Measurements from ENCODE around the gene DNM3.

The DNM3 gene

DNA sequence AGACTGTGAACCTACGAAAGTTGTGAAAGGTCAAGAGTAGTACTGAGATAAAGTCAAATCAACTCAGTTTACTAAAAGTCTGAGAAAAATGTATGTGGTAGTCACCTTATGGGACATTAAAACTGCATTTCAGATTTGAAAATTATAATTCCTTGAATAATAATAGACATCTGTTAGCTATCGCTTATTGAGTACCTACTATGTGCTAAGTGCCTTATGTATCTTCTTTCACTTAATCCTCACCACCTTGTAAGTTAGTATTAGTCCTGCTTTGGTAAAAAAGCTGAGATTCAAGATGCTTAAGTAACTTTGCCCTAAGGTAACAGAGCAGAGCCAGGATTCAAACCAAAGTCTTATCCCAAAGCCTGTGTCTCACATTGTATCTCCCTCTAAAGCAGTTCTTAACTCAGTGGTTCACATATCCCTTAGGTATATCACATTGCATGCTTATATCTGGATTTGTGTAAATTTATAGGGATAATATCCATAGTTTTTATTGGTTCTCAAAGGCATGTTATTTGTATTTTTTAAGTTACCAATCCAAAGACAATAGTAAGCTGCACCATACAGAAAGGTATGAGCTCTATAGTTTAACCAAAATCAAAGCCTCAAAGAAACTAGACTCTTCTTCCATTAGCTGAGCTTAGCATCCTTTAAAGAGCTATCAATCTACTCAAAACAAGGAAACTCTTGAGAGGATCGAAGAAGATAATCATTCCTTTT, 601.7 kb downstream of the DNM3 start:
- Histone ChIP-seq H3K4me3 (ENCODE audit: low read depth, low read length) (peak overlapping the region; percentile 76), H3K27me3 (ENCODE audit: control insufficient read depth, insufficient read depth, low read length) (no peaks in the 10 kb centered on the region), H3K4me1 (ENCODE audit: control insufficient read depth, insufficient read depth, low read length) (0 out of 2 replicates have a peak, but pooled peaks cover 4% of the 10 kb centered on the region), H3K9me3 (ENCODE audit: control insufficient read depth, insufficient read depth, low read depth, low read length) (no peaks in the 10 kb centered on the region; the same call in 1 of the 2 replicates), H3K27ac (ENCODE audit: low read depth, low read length) (no peak overlapping the region; the same call in 1 of the 2 replicates), H3K9ac (ENCODE audit: low read length) (peak overlapping the region; percentile 88), H3K36me3 (ENCODE audit: control insufficient read depth, insufficient read depth, low read length) (peaks cover 11% of the 10 kb centered on the region)

DNA sequence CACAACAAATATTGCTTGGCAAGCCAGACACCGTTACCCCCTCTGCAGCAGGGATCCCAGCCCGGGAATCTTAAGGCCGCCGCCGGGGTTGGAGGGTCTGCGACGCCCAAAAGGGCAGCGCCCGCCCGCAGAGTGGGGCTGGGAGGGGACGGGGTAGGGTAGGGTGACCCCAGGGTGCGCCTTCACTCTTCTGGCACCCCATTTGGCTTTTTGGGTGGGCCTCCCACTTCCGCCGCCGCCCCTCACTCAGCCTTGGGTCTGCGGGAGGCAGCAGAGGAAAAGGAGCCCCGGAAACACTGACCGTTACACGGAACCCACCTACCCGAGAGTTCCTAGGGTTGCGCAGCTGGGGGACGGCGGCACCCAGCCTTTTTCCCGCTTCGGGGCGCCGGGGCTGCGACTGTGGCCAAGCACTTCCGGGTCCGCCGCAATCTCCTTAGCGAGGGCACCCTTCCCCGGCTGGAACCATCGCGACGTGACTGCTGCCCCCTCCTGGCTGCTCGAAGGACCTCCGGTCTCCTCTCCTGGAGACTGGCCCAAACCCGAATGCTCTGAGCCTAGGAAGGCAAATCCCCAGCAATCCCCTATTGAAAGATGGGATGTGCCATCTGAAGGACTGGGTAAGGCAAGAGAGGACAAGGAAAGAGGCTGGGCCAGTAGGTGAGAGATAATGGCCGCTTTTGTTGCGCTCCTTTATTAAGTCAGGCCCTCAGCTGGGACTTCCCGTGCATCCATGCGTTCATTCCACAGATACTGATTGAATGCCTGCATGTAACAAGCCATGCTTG, 602.6 kb downstream of the DNM3 start, which contains the start of gene PIGC:
TSS of gene PIGC (minus strand) at position 404 of the 788 bp plus-strand sequence. CDS start 1,447 bp downstream, outside the sequence.
- H3K27me3 ChIP-seq (ENCODE audit: control insufficient read depth, insufficient read depth, low read length): no peaks in the 10 kb centered on the region

DNA sequence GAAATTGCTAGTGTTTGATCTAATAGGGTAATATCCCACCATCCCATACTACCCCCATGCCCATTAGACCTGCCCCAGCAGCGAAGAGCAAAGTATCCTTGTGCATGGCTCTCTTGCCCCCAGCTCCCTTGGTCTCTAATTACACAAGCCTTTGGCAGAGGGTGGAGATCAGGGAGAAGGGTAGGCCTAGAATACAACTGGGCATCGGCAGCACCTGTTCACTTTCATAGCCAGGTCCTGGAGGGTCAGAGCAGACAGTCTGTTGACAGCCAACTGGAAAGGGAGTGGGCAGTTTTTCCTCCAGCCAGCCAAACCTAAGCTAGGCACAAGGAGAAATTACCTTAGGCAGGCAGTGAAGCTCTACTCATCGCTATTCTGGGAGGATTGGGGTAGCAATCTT, 605.2 kb downstream of the DNM3 start:
- no peaks in the 10 kb centered on the region for H3K9me3 ChIP-seq (ENCODE audit: control insufficient read depth, insufficient read depth, low read depth, low read length)
- H3K36me3 ChIP-seq (ENCODE audit: control insufficient read depth, insufficient read depth, low read length): peaks cover 11% of the 10 kb centered on the region
- H3K9ac ChIP-seq (ENCODE audit: low read length): no peak overlapping the region
- no peaks in the 10 kb centered on the region for H3K27me3 ChIP-seq (ENCODE audit: control insufficient read depth, insufficient read depth, low read length)
- H3K27ac ChIP-seq (ENCODE audit: low read depth, low read length): no peak overlapping the region
- H3K4me3 ChIP-seq (ENCODE audit: low read depth, low read length): no peak overlapping the region
- 0 out of 2 replicates have a peak, but pooled peaks cover 4% of the 10 kb centered on the region for H3K4me1 ChIP-seq (ENCODE audit: control insufficient read depth, insufficient read depth, low read length)

More for the DNA sequence above, 602.6 kb downstream of the DNM3 start, which contains the start of gene PIGC:
- H3K9ac ChIP-seq (ENCODE audit: low read length): peak within 1 kb of the TSS; percentile 88
- peaks cover 11% of the 10 kb centered on the region for H3K36me3 ChIP-seq (ENCODE audit: control insufficient read depth, insufficient read depth, low read length)
- H3K27ac ChIP-seq (ENCODE audit: low read depth, low read length): peak within 1 kb of the TSS; percentile 80
- no peaks in the 10 kb centered on the region for H3K9me3 ChIP-seq (ENCODE audit: control insufficient read depth, insufficient read depth, low read depth, low read length)
- H3K4me1 ChIP-seq (ENCODE audit: control insufficient read depth, insufficient read depth, low read length): 0 out of 2 replicates have a peak, but pooled peaks cover 4% of the 10 kb centered on the region
- H3K4me3 ChIP-seq (ENCODE audit: low read depth, low read length): peak within 1 kb of the TSS; percentile 76

DNA sequence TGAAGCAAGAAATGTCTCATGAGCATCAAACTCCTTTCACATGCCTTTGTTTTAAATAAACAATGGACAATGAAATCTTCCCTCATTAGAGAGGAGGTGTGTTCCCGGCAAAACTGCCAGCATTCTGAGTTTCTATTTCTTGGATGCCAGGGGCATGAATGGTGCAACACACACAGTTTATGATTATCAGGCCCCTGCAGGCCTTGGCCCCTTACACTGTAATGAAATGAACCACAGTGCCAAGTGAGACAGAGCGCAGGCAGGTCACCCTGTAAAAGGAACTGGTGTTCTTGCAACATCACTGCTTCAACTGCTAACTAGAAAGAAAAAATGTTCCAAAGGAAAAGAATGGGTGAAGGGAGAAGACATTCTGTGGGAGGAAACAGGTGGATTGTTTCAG, 606.3 kb downstream of the DNM3 start:
- Histone ChIP-seq H3K36me3 (ENCODE audit: control insufficient read depth, insufficient read depth, low read length) (0 out of 2 replicates have a peak, but pooled peaks cover under 1% of the 10 kb centered on the region), H3K4me3 (ENCODE audit: low read depth, low read length) (no peak overlapping the region), H3K27me3 (ENCODE audit: control insufficient read depth, insufficient read depth, low read length) (no peaks in the 10 kb centered on the region), H3K27ac (ENCODE audit: low read depth, low read length) (no peak overlapping the region), H3K9ac (ENCODE audit: low read length) (no peak overlapping the region), H3K4me1 (ENCODE audit: control insufficient read depth, insufficient read depth, low read length) (0 out of 2 replicates have a peak, but pooled peaks cover 4% of the 10 kb centered on the region), H3K9me3 (ENCODE audit: control insufficient read depth, insufficient read depth, low read depth, low read length) (no peaks in the 10 kb centered on the region)

DNA sequence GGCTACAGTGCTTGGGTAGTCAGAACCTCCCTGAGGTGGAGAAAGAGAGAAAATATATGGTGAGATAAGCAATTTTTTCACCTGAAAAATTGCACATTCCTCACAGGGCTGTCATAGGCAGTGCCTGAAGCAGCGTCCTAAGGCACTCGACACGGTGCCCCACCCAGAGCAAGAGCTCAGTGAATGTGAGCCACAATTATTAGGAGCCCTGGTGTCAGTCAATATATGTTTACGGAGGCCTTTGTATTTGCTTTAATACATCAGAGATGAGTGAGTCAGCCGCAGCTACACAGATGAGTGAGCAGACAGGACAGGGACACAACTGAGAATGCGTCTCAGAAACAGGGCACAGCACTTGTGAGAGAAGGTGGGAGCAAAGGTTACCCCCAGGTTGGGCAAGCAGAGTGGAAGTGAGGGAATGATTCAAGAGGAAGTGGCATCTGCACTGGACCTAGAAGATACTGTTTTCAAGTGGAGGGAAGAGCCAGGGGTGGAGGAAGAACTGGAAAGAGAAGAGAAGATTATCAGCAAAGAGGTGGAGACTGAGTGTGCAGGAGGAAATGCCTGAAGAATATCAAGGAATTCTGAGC, 607.8 kb downstream of the DNM3 start:
- no peak overlapping the region for H3K27ac ChIP-seq (ENCODE audit: low read depth, low read length)
- no peaks in the 10 kb centered on the region for H3K27me3 ChIP-seq (ENCODE audit: control insufficient read depth, insufficient read depth, low read length)
- no peaks in the 10 kb centered on the region for H3K9me3 ChIP-seq (ENCODE audit: control insufficient read depth, insufficient read depth, low read depth, low read length)
- no peak overlapping the region for H3K4me3 ChIP-seq (ENCODE audit: low read depth, low read length)
- H3K36me3 ChIP-seq (ENCODE audit: control insufficient read depth, insufficient read depth, low read length): no peaks in the 10 kb centered on the region
- no peak overlapping the region for H3K9ac ChIP-seq (ENCODE audit: low read length)
- 0 out of 2 replicates have a peak, but pooled peaks cover 3% of the 10 kb centered on the region for H3K4me1 ChIP-seq (ENCODE audit: control insufficient read depth, insufficient read depth, low read length)

DNA sequence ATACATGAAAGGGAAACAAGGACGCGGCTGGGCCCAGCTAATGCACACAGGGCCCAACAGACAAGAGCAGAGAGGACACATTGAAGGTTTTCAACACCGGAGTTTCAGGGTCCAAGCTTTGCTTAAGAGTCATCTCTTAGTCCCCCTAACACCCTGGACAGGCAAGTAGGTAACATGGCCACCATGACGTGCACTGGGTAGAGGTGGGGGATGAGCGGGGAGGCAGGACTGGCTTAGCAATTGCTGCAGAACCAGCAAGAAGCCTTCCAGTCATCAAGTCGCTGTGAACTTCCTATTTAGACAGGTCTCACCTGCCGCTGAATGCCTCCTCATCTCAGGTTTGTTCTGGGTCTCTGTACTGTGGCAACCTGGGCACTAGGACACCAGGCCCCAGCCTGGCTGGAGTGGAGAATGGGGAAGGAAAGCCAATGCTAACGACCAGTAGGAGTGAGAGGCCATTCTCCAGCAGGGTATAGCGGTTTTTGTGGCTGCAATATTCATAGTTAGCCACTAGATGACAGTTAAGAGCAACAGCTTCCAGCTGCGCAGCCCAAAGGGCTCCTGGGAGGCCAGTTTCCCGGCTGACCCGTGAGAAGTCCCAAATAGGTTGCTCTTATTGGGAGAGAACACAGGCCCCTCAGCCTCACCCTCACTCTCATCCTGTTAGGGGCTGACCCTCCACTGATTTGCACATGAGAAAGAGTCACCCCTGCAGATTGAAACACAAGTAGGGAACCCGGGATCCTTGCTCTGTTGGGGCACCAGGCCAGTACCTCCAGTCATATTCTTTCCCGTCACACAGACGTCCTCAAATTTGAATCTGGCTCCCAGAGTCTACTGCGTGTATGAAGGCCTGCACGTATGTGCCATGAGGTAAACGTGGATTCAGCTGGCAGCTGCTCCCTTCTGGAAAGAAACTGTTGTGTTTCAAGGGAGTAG, 608.6 kb downstream of the DNM3 start:
- H3K4me3 ChIP-seq (ENCODE audit: low read depth, low read length): no peak overlapping the region
- H3K36me3 ChIP-seq (ENCODE audit: control insufficient read depth, insufficient read depth, low read length): no peaks in the 10 kb centered on the region
- no peaks in the 10 kb centered on the region for H3K27me3 ChIP-seq (ENCODE audit: control insufficient read depth, insufficient read depth, low read length)
- no peak overlapping the region for H3K27ac ChIP-seq (ENCODE audit: low read depth, low read length)
- no peak overlapping the region for H3K9ac ChIP-seq (ENCODE audit: low read length)
- H3K9me3 ChIP-seq (ENCODE audit: control insufficient read depth, insufficient read depth, low read depth, low read length): no peaks in the 10 kb centered on the region
- no peaks in the 10 kb centered on the region for H3K4me1 ChIP-seq (ENCODE audit: control insufficient read depth, insufficient read depth, low read length)

DNA sequence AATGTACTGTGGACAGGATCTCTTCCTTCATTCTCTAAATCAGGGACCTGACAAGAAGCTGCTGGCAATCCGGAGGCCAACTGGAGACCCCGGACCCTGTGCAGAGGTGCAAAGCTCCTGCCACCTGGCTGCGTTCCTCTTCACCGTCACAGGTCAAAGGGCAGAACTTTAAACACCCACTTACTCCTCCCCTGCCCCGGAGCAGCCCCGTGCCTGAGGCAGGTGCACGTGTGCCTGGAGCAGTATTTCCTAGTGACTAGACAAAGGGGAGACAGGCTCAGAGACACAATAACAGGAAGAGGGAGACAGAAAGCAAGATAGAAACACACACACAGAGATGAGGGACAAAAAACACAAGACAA, 609.2 kb downstream of the DNM3 start:
- no peak overlapping the region for H3K9ac ChIP-seq (ENCODE audit: low read length)
- no peak overlapping the region for H3K4me3 ChIP-seq (ENCODE audit: low read depth, low read length)

DNA sequence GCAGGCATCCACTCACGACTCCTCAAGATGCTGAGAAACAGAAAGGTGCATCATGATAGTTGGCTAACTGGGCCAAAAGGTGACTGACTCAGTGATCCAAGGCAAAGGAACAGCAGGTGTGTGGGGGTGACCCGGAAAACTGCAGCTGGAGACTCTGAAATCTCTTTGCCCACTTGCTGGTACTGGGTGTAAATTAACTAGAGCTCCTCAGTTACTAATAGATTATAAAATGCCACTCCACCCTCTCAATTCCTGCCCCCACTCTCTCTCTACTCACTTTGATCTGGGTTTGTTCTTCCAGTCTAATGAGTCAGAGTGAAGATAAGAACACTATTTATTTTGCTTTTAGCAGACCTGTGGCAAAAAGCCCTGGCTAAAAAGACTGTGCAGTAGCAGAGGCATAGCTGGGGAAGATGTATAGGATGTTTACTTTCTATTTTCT, 609.7 kb downstream of the DNM3 start:
- Histone ChIP-seq H3K9me3 (ENCODE audit: control insufficient read depth, insufficient read depth, low read depth, low read length) (no peaks in the 10 kb centered on the region), H3K27me3 (ENCODE audit: control insufficient read depth, insufficient read depth, low read length) (no peaks in the 10 kb centered on the region), H3K27ac (ENCODE audit: low read depth, low read length) (no peak overlapping the region), H3K36me3 (ENCODE audit: control insufficient read depth, insufficient read depth, low read length) (no peaks in the 10 kb centered on the region), H3K4me3 (ENCODE audit: low read depth, low read length) (no peak overlapping the region), H3K9ac (ENCODE audit: low read length) (no peak overlapping the region), H3K4me1 (ENCODE audit: control insufficient read depth, insufficient read depth, low read length) (no peaks in the 10 kb centered on the region)

More for the DNA sequence above, 609.2 kb downstream of the DNM3 start:
- Histone ChIP-seq H3K27ac (ENCODE audit: low read depth, low read length) (no peak overlapping the region), H3K9me3 (ENCODE audit: control insufficient read depth, insufficient read depth, low read depth, low read length) (no peaks in the 10 kb centered on the region), H3K27me3 (ENCODE audit: control insufficient read depth, insufficient read depth, low read length) (no peaks in the 10 kb centered on the region), H3K4me1 (ENCODE audit: control insufficient read depth, insufficient read depth, low read length) (no peaks in the 10 kb centered on the region), H3K36me3 (ENCODE audit: control insufficient read depth, insufficient read depth, low read length) (no peaks in the 10 kb centered on the region)

DNA sequence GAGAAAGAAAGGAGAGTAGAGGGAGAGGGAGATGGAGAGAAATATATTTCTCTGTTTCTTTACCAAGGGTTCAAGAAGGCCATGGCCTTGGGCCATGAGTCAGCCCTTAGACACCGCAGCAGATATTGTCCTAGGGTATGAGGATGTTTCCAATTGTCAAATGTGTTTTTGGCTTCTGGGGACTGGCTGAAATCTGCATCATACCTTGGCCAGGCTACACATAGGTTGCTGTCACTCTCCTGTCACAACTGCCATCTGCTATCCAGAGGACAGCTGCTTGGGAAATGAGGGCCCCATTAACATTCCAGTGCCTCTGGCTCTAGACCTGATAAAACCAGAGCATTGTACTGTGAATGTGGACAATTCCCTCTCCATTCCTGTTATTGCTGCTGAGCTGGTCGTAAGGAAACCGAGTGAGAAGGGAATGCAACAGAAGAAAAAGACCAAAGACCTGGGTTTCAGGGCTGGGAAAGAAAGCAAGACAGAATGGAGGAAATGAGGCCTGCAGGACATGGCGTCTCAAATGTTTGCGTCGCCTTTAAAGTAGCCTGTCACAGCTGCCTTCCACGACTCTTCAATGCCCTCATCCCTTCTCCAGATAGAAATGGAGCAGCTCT, 611.3 kb downstream of the DNM3 start:
- Histone ChIP-seq H3K4me3 (ENCODE audit: low read depth, low read length) (no peak overlapping the region), H3K27me3 (ENCODE audit: control insufficient read depth, insufficient read depth, low read length) (no peaks in the 10 kb centered on the region), H3K9me3 (ENCODE audit: control insufficient read depth, insufficient read depth, low read depth, low read length) (no peaks in the 10 kb centered on the region), H3K9ac (ENCODE audit: low read length) (no peak overlapping the region), H3K36me3 (ENCODE audit: control insufficient read depth, insufficient read depth, low read length) (no peaks in the 10 kb centered on the region), H3K4me1 (ENCODE audit: control insufficient read depth, insufficient read depth, low read length) (no peaks in the 10 kb centered on the region), H3K27ac (ENCODE audit: low read depth, low read length) (no peak overlapping the region)

DNA sequence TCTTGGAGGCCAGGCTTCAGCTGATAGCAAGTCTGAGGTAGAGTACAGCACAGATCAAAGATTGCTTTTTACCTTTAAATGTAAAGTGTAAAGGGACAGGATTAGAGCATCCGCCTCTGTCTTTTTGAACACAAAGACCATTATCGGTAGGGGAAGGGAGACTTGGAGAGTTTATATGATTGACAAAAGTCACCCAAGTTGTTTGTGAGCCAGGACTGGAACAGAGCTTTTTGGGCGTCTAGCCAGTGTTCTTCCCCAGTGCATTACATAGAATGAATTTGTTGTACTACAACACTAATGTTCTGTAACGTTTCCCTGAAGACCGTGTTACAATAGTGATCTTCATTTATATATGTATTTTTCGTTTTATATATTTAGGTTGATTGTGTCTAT, 611.9 kb downstream of the DNM3 start:
- Histone ChIP-seq H3K4me1 (ENCODE audit: control insufficient read depth, insufficient read depth, low read length) (no peaks in the 10 kb centered on the region), H3K9me3 (ENCODE audit: control insufficient read depth, insufficient read depth, low read depth, low read length) (no peaks in the 10 kb centered on the region), H3K9ac (ENCODE audit: low read length) (no peak overlapping the region), H3K27ac (ENCODE audit: low read depth, low read length) (no peak overlapping the region), H3K4me3 (ENCODE audit: low read depth, low read length) (no peak overlapping the region), H3K27me3 (ENCODE audit: control insufficient read depth, insufficient read depth, low read length) (no peaks in the 10 kb centered on the region), H3K36me3 (ENCODE audit: control insufficient read depth, insufficient read depth, low read length) (no peaks in the 10 kb centered on the region)

Data from HUES6 (cell line).